ENCODE data around the gene MSRB3. TPM values are rescaled to one million over a fixed set of nuclear protein-coding genes. Genes with fewer than 3 reads are reported as not detected.

MSRB3 gene
- total and polyA plus RNA-seq, 2 of the 4 experiments (the other 2 are of a cell fraction), result 31.7 to 35.7 TPM

- no peak for DNase-seq
- Histone ChIP-seq H3K4ac (ENCODE audit: low read depth, low read length) (no peak overlapping the region), H2AK9ac (replicated peaks; ENCODE audit: low read depth, low read length, poor library complexity) (no peak overlapping the region), H3K36me3 (ENCODE audit: control insufficient read depth, insufficient read depth, low read length) (no peaks in the 10 kb centered on the region), H2AFZ (replicated peaks; ENCODE audit: low read length, poor library complexity) (no peak overlapping the region), H3K9ac (ENCODE audit: low read depth, low read length) (no peak overlapping the region), H3K14ac (replicated peaks; ENCODE audit: low read depth, low read length) (no peak overlapping the region), H4K20me1 (ENCODE audit: insufficient read depth, low read length) (no peaks in the 10 kb centered on the region), H2BK120ac (ENCODE audit: low read depth, low read length) (no peak overlapping the region), H3K27ac (ENCODE audit: insufficient read depth, low read length) (no peak overlapping the region), H3K4me2 (ENCODE audit: low read depth, low read length) (no peak overlapping the region), H3K18ac (ENCODE audit: low read depth, low read length) (no peak overlapping the region), H3K27me3 (ENCODE audit: control insufficient read depth, insufficient read depth, low read length) (no peaks in the 10 kb centered on the region), H3K56ac (ENCODE audit: extremely low read depth, insufficient read depth, low read length) (no peak overlapping the region), H2BK5ac (ENCODE audit: low read depth, low read length, poor library complexity, severe bottlenecking) (no peak overlapping the region), H2AK5ac (ENCODE audit: low read depth, low read length) (no peak overlapping the region), H4K5ac (ENCODE audit: low read depth, low read length) (no peak overlapping the region), H3K79me1 (ENCODE audit: low read depth in 1 of 2, low read length in 2 of 2) (peaks cover 9 to 11% of the 10 kb centered on the region in 2 experiments; a peak in 2 of 4 replicates), H3K9me3 (ENCODE audit: control insufficient read depth, insufficient read depth, low read length) (no peaks in the 10 kb centered on the region), H4K8ac (ENCODE audit: low read depth in 2 of 2, low read length in 2 of 2) (no peak overlapping the region), H2BK15ac (ENCODE audit: low read depth, low read length) (no peak overlapping the region), H3K4me3 (ENCODE audit: insufficient read depth, low read depth, low read length) (no peak overlapping the region), H4K91ac (ENCODE audit: insufficient read depth, low read depth, low read length) (no peak overlapping the region), H2BK20ac (ENCODE audit: low read depth, low read length) (no peak overlapping the region), H3K9me1 (ENCODE audit: insufficient read depth, low read length) (peaks cover 3% of the 10 kb centered on the region; the same call in 1 of the 2 replicates), H3K23ac (ENCODE audit: low read depth, low read length) (no peak overlapping the region), H3K4me1 (ENCODE audit: control insufficient read depth, insufficient read depth, low read length) (peaks cover 2% of the 10 kb centered on the region; the same call in 1 of the 2 replicates)
- in situ Hi-C loops (cut with MboI; ENCODE audit: low sequenced_read_pairs) (no loop called here), dilution Hi-C loops (cut with HindIII; ENCODE audit: low sequenced_read_pairs, unreplicated experiment) (no loop called here), intact Hi-C loops (cut with micrococcal nuclease) (no loop called here)
- BruUV-seq (replicated peaks), result no TSS peak
- POLR2A ChIA-PET (ENCODE audit: unreplicated experiment), result no interaction called here
- no peak for ATAC-seq (ENCODE audit: low read depth)
- no peak for TF ChIP-seq MXI1 (IDR thresholded peaks at IDR 0.05; ENCODE audit: borderline replicate concordance, low read depth, low read length)
- no peak for TF ChIP-seq NFE2L2 (IDR thresholded peaks at IDR 0.05; ENCODE audit: low read depth, low read length)
- TF ChIP-seq FOS (IDR thresholded peaks at IDR 0.05; ENCODE audit: low read depth, low read length), result no peak
- no peak for TF ChIP-seq POLR2A (IDR thresholded peaks at IDR 0.05; ENCODE audit: low read depth, low read length)
- TF ChIP-seq MAFK (IDR thresholded peaks at IDR 0.05; ENCODE audit: low read depth, low read length), result no peak
- no peak for TF ChIP-seq RCOR1 (IDR thresholded peaks at IDR 0.05; ENCODE audit: insufficient replicate concordance, low read length)
- TF ChIP-seq USF2 (IDR thresholded peaks at IDR 0.05; ENCODE audit: low read depth, low read length), result no peak
- WGBS, 2 experiments (ENCODE audit: extremely low coverage in 2 of 2, insufficient read length in 1 of 2), result no CpG with 5 or more reads among the region's 2 CpGs
- CTCF ChIA-PET, result no interaction called here
These were observed 105.8 kb downstream of the MSRB3 start for GRCh38 chr12:65384240-65384639.

All from IMR-90 (cell line).